GM23338 (cell line): ENCODE measurements around the gene IFNLR1. TPM values are rescaled to one million over a fixed set of nuclear protein-coding genes. Genes with fewer than 3 reads are reported as not detected.

Source experiments
- ATAC-seq: fragments of 200-7000 bp; cut with Tn5 transposase; 3 replicates; pipeline ENCODE4 v1.9.1; 2020
- DNase-seq: peaks from one replicate; pipeline ENCODE4 v3.0.0-alpha.2; 2015; ENCODE audit warnings: low spot score
- H2AFZ ChIP-seq: fragments of 200-600 bp; sonication (generic); 2 replicates; pipeline ENCODE4 v1.8.0; 2016; ENCODE audit warnings: antibody characterized with exemption, mild to moderate bottlenecking, moderate library complexity
- H3F3A ChIP-seq: fragments of 200-600 bp; sonication (generic); replicated peaks from 2 replicates; pipeline ENCODE4 v1.8.0; 2017; ENCODE audit warnings: antibody characterized with exemption, mixed run types, low read depth
- H3K27ac ChIP-seq: fragments of 200-600 bp; sonication (generic); 2 replicates; pipeline ENCODE4 v1.6.1; 2016; ENCODE audit warnings: low read depth
- H3K27me3 ChIP-seq: fragments of 200-600 bp; sonication (generic); 2 replicates; pipeline ENCODE4 v1.8.0; 2016; ENCODE audit warnings: mild to moderate bottlenecking, mixed run types, moderate library complexity; ENCODE audit not compliant: insufficient read depth
- H3K36me3 ChIP-seq: fragments of 200-600 bp; sonication (generic); 2 replicates; pipeline ENCODE4 v1.8.0; 2016; ENCODE audit warnings: mild to moderate bottlenecking; ENCODE audit not compliant: insufficient read depth
- H3K4me1 ChIP-seq: fragments of 200-600 bp; sonication (generic); 2 replicates; pipeline ENCODE4 v1.8.0; 2016; ENCODE audit warnings: mild to moderate bottlenecking, moderate library complexity; ENCODE audit not compliant: insufficient read depth
- H3K4me2 ChIP-seq: fragments of 200-600 bp; sonication (generic); 2 replicates; pipeline ENCODE4 v1.7.1; 2017; ENCODE audit warnings: mixed run types
- H3K4me3 ChIP-seq: fragments of 200-600 bp; sonication (generic); 2 replicates; pipeline ENCODE4 v1.6.1; 2016; ENCODE audit warnings: mixed run types
- H3K79me2 ChIP-seq: fragments of 200-600 bp; sonication (generic); replicated peaks from 2 replicates; pipeline ENCODE4 v1.8.0; 2017; ENCODE audit warnings: mild to moderate bottlenecking; ENCODE audit not compliant: insufficient read depth
- H3K9me2 ChIP-seq: fragments of 200-600 bp; sonication (generic); 2 replicates; pipeline ENCODE4 v1.8.0; 2017; ENCODE audit not compliant: insufficient read depth
- H4K20me1 ChIP-seq: fragments of 200-600 bp; sonication (generic); replicated peaks from 2 replicates; pipeline ENCODE4 v1.8.0; 2017; ENCODE audit warnings: mild to moderate bottlenecking; ENCODE audit not compliant: insufficient read depth
- H3K27ac Mint-ChIP-seq: 2 replicates; pipeline ENCODE4 v1.8.0; 2020; ENCODE audit warnings: inconsistent platforms, mild to moderate bottlenecking, moderate library complexity, mixed read lengths
- H3K27me3 Mint-ChIP-seq: 3 replicates; pipeline ENCODE4 v1.8.0; 2022; ENCODE audit warnings: low read depth, mild to moderate bottlenecking, moderate library complexity, mixed read lengths, inconsistent platforms; ENCODE audit not compliant: insufficient read depth, poor library complexity
- H3K36me3 Mint-ChIP-seq: 3 replicates; pipeline ENCODE4 v1.8.0; 2021; ENCODE audit warnings: low read depth, mild to moderate bottlenecking, inconsistent platforms, moderate library complexity, mixed read lengths
- H3K4me1 Mint-ChIP-seq: 3 replicates; pipeline ENCODE4 v1.8.0; 2020; ENCODE audit warnings: mild to moderate bottlenecking, inconsistent platforms, mixed read lengths
- H3K4me3 Mint-ChIP-seq: 3 replicates; pipeline ENCODE4 v1.8.0; 2021; ENCODE audit warnings: moderate library complexity, mild to moderate bottlenecking, inconsistent platforms, mixed read lengths
- H3K9me3 Mint-ChIP-seq: 3 replicates; pipeline ENCODE4 v1.8.0; 2020; ENCODE audit warnings: moderate library complexity, mild to moderate bottlenecking, inconsistent platforms, mixed read lengths
- EZH2 ChIP-seq: fragments of 200-600 bp; sonication (generic); IDR thresholded peaks from one replicate; pipeline ENCODE4 v1.8.0; 2017; ENCODE audit warnings: antibody characterized with exemption, mild to moderate bottlenecking, low read depth; ENCODE audit not compliant: unreplicated experiment
- STAT1 ChIP-seq: IDR thresholded peaks from one replicate; pipeline ENCODE4 v1.6.1; 2016; ENCODE audit warnings: antibody characterized with exemption; ENCODE audit not compliant: unreplicated experiment
- ZNF331 ChIP-seq: fragments of 250-450 bp; sonication (Bioruptor Pico); IDR thresholded peaks from 2 replicates; pipeline ENCODE4 v1.5.0; 2020; ENCODE audit warnings: low read depth, mild to moderate bottlenecking, moderate library complexity
- polyA plus RNA-seq: library from polyadenylated mRNA; unstranded; fragments of >200 nt; fragmentation: Nextera tagmentation; extraction: Ambion mirVana; gene quantifications from 2 replicates; pipeline ENCODE4 v1.2.1, GENCODE V29; 2016
- total RNA-seq: library from RNA; depleted of rRNA; stranded (reverse); fragments of >200 nt; shearing (Covaris generic); gene quantifications from 2 replicates; pipeline ENCODE4 v1.2.3, GENCODE V29; 2014
- TF ChIP-seq, protein P1 (sequence below): fragments of 250-450 bp; sonication (Bioruptor Pico); IDR thresholded peaks from 2 replicates; pipeline ENCODE4 v1.5.0; 2020; ENCODE audit warnings: mild to moderate bottlenecking, moderate library complexity

IFNLR1 gene
- total and polyA plus RNA-seq, 2 experiments from 2014 or later = 4.2 to 6.2 TPM

DNA sequence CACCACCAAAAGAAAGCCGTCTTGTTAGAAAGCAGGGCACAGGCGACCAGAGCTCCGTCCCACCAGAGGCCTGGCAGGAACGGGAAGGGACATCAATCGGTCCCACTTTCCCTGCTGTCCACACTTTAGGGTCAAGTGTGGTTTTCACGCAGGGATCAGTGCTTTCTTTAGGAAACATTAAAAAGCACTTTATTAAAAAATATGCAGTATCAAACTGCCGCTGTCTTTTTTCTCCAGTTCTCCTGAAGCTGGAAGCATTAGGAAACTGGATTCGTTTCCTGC lies 437 bp downstream of the IFNLR1 start:
- H3K4me3 Mint-ChIP-seq = peak overlapping the region; percentile 74
- H3K27me3 Mint-ChIP-seq = peaks cover 18% of the 10 kb centered on the region
- H3K27me3 ChIP-seq = no peaks in the 10 kb centered on the region
- H3K4me1 ChIP-seq = peaks cover 12% of the 10 kb centered on the region
- H3K9me3 Mint-ChIP-seq = no peaks in the 10 kb centered on the region; the same call in 2 of the 3 replicates
- no peaks in the 10 kb centered on the region for H3K9me2 ChIP-seq
- no peaks in the 10 kb centered on the region; the same call in 1 of the 2 replicates for H4K20me1 ChIP-seq
- H3K4me3 ChIP-seq = peak overlapping the region; percentile 89
- DNase-seq = no peak
- peak; percentile 5; the same call in 2 of the 3 replicates for ATAC-seq
- H3K36me3 Mint-ChIP-seq = no peaks in the 10 kb centered on the region; the same call in 1 of the 3 replicates
- 0 out of 2 replicates have a peak, but pooled peaks cover 11% of the 10 kb centered on the region for H3K79me2 ChIP-seq
- TF ChIP-seq ZNF331 (CRISPR knock-in tag) (no peak), EZH2 (no peak)
- TF ChIP-seq, protein P1, sequence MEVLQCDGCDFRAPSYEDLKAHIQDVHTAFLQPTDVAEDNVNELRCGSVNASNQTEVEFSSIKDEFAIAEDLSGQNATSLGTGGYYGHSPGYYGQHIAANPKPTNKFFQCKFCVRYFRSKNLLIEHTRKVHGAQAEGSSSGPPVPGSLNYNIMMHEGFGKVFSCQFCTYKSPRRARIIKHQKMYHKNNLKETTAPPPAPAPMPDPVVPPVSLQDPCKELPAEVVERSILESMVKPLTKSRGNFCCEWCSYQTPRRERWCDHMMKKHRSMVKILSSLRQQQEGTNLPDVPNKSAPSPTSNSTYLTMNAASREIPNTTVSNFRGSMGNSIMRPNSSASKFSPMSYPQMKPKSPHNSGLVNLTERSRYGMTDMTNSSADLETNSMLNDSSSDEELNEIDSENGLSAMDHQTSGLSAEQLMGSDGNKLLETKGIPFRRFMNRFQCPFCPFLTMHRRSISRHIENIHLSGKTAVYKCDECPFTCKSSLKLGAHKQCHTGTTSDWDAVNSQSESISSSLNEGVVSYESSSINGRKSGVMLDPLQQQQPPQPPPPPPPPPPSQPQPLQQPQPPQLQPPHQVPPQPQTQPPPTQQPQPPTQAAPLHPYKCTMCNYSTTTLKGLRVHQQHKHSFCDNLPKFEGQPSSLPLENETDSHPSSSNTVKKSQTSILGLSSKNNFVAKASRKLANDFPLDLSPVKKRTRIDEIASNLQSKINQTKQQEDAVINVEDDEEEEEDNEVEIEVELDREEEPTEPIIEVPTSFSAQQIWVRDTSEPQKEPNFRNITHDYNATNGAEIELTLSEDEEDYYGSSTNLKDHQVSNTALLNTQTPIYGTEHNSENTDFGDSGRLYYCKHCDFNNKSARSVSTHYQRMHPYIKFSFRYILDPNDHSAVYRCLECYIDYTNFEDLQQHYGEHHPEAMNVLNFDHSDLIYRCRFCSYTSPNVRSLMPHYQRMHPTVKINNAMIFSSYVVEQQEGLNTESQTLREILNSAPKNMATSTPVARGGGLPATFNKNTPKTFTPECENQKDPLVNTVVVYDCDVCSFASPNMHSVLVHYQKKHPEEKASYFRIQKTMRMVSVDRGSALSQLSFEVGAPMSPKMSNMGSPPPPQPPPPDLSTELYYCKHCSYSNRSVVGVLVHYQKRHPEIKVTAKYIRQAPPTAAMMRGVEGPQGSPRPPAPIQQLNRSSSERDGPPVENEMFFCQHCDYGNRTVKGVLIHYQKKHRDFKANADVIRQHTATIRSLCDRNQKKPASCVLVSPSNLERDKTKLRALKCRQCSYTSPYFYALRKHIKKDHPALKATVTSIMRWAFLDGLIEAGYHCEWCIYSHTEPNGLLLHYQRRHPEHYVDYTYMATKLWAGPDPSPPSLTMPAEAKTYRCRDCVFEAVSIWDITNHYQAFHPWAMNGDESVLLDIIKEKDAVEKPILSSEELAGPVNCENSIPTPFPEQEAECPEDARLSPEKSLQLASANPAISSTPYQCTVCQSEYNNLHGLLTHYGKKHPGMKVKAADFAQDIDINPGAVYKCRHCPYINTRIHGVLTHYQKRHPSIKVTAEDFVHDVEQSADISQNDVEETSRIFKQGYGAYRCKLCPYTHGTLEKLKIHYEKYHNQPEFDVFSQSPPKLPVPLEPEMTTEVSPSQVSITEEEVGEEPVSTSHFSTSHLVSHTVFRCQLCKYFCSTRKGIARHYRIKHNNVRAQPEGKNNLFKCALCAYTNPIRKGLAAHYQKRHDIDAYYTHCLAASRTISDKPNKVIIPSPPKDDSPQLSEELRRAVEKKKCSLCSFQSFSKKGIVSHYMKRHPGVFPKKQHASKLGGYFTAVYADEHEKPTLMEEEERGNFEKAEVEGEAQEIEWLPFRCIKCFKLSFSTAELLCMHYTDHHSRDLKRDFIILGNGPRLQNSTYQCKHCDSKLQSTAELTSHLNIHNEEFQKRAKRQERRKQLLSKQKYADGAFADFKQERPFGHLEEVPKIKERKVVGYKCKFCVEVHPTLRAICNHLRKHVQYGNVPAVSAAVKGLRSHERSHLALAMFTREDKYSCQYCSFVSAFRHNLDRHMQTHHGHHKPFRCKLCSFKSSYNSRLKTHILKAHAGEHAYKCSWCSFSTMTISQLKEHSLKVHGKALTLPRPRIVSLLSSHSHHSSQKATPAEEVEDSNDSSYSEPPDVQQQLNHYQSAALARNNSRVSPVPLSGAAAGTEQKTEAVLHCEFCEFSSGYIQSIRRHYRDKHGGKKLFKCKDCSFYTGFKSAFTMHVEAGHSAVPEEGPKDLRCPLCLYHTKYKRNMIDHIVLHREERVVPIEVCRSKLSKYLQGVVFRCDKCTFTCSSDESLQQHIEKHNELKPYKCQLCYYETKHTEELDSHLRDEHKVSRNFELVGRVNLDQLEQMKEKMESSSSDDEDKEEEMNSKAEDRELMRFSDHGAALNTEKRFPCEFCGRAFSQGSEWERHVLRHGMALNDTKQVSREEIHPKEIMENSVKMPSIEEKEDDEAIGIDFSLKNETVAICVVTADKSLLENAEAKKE = no peak
- peak overlapping the region; percentile 72; the same call in 1 of the 2 replicates for H2AFZ ChIP-seq
- H3K4me2 ChIP-seq = peak overlapping the region; percentile 91
- H3F3A ChIP-seq = no peaks in the 10 kb centered on the region
- no peaks in the 10 kb centered on the region for H3K36me3 ChIP-seq
- peak overlapping the region; percentile 59; the same call in 1 of the 2 replicates for H3K27ac ChIP-seq
- H3K4me1 Mint-ChIP-seq = peaks cover 10% of the 10 kb centered on the region
- H3K27ac Mint-ChIP-seq = no peak overlapping the region

DNA sequence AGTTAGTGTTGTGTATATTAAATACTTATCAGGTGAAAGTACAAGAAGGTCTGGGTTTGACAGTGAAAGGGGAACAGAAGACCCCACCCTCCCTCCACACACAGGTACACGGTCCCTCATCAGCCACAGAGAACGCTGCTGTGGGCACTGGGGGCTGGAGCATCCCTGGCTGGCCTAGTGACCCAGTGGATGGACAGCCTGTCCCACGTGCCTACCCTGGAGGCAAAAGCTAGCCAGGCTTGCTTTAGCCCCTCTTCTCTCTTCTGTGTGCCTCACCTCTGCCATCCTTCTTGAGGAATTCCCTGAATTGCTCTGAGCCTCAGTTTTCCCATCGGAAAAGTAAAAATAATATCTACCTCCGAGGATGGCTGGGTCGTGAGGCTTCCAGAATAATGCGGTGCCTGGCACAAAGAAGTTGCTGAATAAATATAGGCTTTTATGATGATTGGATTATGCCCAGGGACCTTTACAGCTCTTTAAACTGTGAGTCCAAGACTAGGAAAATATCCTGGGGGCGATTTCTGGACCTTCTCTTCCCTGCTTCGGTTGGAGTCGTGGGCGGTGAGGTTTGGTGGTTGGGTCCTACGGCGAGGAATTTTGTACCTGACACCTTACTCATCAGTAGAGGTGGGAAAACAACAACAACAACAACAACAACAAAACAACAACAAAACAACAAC lies 918 bp downstream of the IFNLR1 start:
- ATAC-seq = no peak
- H3K36me3 Mint-ChIP-seq = no peaks in the 10 kb centered on the region; the same call in 1 of the 3 replicates
- peaks cover 18% of the 10 kb centered on the region for H3K27me3 Mint-ChIP-seq
- no peak for TF ChIP-seq ZNF331 (CRISPR knock-in tag)
- TF ChIP-seq, protein P1 = no peak
- TF ChIP-seq STAT1 = no peak

More for the DNA sequence above, 918 bp downstream of the IFNLR1 start:
- H3K4me1 ChIP-seq = peaks cover 12% of the 10 kb centered on the region
- Mint-ChIP-seq H3K4me1 (peaks cover 10% of the 10 kb centered on the region), H3K27ac (no peak overlapping the region), H3K4me3 (peak overlapping the region; percentile 74), H3K9me3 (no peaks in the 10 kb centered on the region; the same call in 2 of the 3 replicates)
- H3K4me3 ChIP-seq = peak overlapping the region; percentile 89
- no peaks in the 10 kb centered on the region for H3F3A ChIP-seq
- H4K20me1 ChIP-seq = no peaks in the 10 kb centered on the region; the same call in 1 of the 2 replicates
- H3K27ac ChIP-seq = no peak overlapping the region
- H3K9me2 ChIP-seq = no peaks in the 10 kb centered on the region
- H3K36me3 ChIP-seq = no peaks in the 10 kb centered on the region
- no peaks in the 10 kb centered on the region for H3K27me3 ChIP-seq
- peak overlapping the region; percentile 91 for H3K4me2 ChIP-seq
- 0 out of 2 replicates have a peak, but pooled peaks cover 11% of the 10 kb centered on the region for H3K79me2 ChIP-seq
- H2AFZ ChIP-seq = peak overlapping the region; percentile 72; the same call in 1 of the 2 replicates
- DNase-seq = no peak
